ENCODE data around the gene MCL1.

DNA sequence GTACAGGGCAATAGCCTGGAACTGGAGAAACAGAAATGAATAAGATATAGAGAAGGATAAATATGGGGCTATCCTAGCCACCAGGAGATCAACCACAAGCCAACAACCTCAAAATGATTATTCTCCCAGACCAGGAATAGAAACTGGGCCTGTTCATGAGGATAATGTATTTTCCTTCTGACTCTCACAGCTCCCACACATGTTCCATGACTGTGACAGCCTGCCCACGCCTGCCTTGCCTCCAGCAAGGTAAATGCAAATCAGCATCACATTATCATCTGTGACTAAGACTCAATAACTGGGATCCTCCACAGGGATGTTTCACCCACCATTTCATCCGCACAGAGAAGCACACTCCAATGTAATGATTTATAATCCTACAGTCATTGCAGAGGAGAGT is 46.7 kb upstream of the MCL1 start:
- TF ChIP-seq, protein P1, sequence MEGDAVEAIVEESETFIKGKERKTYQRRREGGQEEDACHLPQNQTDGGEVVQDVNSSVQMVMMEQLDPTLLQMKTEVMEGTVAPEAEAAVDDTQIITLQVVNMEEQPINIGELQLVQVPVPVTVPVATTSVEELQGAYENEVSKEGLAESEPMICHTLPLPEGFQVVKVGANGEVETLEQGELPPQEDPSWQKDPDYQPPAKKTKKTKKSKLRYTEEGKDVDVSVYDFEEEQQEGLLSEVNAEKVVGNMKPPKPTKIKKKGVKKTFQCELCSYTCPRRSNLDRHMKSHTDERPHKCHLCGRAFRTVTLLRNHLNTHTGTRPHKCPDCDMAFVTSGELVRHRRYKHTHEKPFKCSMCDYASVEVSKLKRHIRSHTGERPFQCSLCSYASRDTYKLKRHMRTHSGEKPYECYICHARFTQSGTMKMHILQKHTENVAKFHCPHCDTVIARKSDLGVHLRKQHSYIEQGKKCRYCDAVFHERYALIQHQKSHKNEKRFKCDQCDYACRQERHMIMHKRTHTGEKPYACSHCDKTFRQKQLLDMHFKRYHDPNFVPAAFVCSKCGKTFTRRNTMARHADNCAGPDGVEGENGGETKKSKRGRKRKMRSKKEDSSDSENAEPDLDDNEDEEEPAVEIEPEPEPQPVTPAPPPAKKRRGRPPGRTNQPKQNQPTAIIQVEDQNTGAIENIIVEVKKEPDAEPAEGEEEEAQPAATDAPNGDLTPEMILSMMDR (conservative IDR thresholded peaks at IDR 0.05; ENCODE audit: low read depth, low read length): no peak
- TF ChIP-seq EZH2 (IDR thresholded peaks at IDR 0.05; ENCODE audit: borderline replicate concordance, low read depth, low read length, poor library complexity, severe bottlenecking): no peak

All from A673 (cell line).